Sigmoid colon (tissue), 4 donors: ENCODE measurements around the gene NT5DC4.

Experiments
- EP300 ChIP-seq, 4 donors: sonication (generic); formaldehyde crosslinking; IDR thresholded peaks; one replicate each; pipeline ENCODE4 v1.6.1; 2017; ENCODE audit warnings: antibody characterized with exemption in 4 of 4
- POLR2A ChIP-seq, 2 donors: fragments of 450-650 bp; IDR thresholded peaks; one replicate each; pipeline ENCODE4 v1.6.1; 2016; ENCODE audit warnings: antibody characterized with exemption in 2 of 2, mild to moderate bottlenecking in 2 of 2, moderate library complexity in 2 of 2
- POLR2AphosphoS5 ChIP-seq, 4 donors: sonication (generic); formaldehyde crosslinking; IDR thresholded peaks; one replicate each; pipeline ENCODE4 v1.6.1; 2017; ENCODE audit warnings: antibody characterized with exemption in 4 of 4
- TF ChIP-seq, protein P1 (sequence below), 4 experiments: fragments of 450-650 bp in 3 of 4; fragments of 200-600 bp in 1 of 4; IDR thresholded peaks; one replicate each; pipeline ENCODE4 v1.5.1; 2016 to 2019; ENCODE audit warnings: antibody characterized with exemption in 4 of 4, mild to moderate bottlenecking in 3 of 4, moderate library complexity in 2 of 4

DNA sequence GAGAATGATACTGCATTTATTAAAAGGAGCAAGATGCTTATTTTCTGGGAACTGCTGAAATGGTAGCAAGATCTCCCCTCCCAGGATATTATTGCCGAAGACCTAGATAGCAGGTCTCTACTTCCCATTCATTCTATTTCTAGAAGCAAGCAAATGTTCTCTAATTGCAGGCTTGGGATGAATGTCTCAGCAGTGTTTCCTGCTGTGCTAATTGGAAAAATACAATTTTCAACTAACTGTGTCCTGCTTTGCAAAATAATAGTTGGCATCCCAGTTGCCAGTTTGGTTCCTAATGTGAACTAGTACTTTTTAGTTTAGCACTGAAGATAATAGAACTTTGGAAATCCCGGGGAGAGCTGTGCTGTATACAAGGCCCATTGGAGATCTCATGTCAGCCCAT lies 49.0 kb upstream of the NT5DC4 start:
- TF ChIP-seq, protein P1, sequence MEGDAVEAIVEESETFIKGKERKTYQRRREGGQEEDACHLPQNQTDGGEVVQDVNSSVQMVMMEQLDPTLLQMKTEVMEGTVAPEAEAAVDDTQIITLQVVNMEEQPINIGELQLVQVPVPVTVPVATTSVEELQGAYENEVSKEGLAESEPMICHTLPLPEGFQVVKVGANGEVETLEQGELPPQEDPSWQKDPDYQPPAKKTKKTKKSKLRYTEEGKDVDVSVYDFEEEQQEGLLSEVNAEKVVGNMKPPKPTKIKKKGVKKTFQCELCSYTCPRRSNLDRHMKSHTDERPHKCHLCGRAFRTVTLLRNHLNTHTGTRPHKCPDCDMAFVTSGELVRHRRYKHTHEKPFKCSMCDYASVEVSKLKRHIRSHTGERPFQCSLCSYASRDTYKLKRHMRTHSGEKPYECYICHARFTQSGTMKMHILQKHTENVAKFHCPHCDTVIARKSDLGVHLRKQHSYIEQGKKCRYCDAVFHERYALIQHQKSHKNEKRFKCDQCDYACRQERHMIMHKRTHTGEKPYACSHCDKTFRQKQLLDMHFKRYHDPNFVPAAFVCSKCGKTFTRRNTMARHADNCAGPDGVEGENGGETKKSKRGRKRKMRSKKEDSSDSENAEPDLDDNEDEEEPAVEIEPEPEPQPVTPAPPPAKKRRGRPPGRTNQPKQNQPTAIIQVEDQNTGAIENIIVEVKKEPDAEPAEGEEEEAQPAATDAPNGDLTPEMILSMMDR (IDR thresholded peaks at IDR 0.05): no peak
- TF ChIP-seq POLR2AphosphoS5 (IDR thresholded peaks at IDR 0.05): no peak
- TF ChIP-seq POLR2A (IDR thresholded peaks at IDR 0.05): no peak
- TF ChIP-seq EP300 (IDR thresholded peaks at IDR 0.05): no peak
